GM20431 (cell line): ENCODE data around the gene FAM81A.
"Not testable (repeated sequence)": the region's sequence is repeated elsewhere in the genome, so short reads cannot be mapped to it uniquely, and the experiment has no call there.

ENCODE experiments used
- in situ Hi-C: fragments of 300-500 bp; cut with MseI, MboI; formaldehyde crosslinking; loops from one replicate; pipeline ENCODE4 v1.15.0; 2020; ENCODE audit warnings: low sequenced_read_pairs; ENCODE audit not compliant: unreplicated experiment

Gene FAM81A

GRCh38 chr15:59437817-59438624 is at the start of gene FAM81A:
FAM81A (plus strand) TSS chr15:59438186; CDS start chr15:59458627, 20,441 bp downstream.
- in situ Hi-C loops = no loop called here

- in situ Hi-C loops = no loop called here
These were observed 49.3 kb upstream of the FAM81A start for GRCh38 chr15:59388670-59389069.

- in situ Hi-C loops = no loop called here
These were observed 45.7 kb upstream of the FAM81A start for GRCh38 chr15:59392299-59392698.

- in situ Hi-C loops = no loop called here
These were observed 43.8 kb upstream of the FAM81A start for GRCh38 chr15:59394166-59394661.

- in situ Hi-C loops = no loop called here
These were observed 41.8 kb upstream of the FAM81A start for GRCh38 chr15:59396211-59396610.

GRCh38 chr15:59396679-59397078 is 41.3 kb upstream of the FAM81A start:
- in situ Hi-C loops = no loop called here

- in situ Hi-C loops = no loop called here
These were observed 39.8 kb upstream of the FAM81A start for GRCh38 chr15:59398220-59398619.

GRCh38 chr15:59399465-59400102 is 38.4 kb upstream of the FAM81A start:
- in situ Hi-C loops = no loop called here

GRCh38 chr15:59400103-59400813 is 37.7 kb upstream of the FAM81A start:
- in situ Hi-C loops = no loop called here

GRCh38 chr15:59401051-59401823 is 36.7 kb upstream of the FAM81A start:
- in situ Hi-C loops = not testable (repeated sequence)

GRCh38 chr15:59401824-59402569 is 36.0 kb upstream of the FAM81A start:
- in situ Hi-C loops = no loop called here

- in situ Hi-C loops = no loop called here
These were observed 32.9 kb upstream of the FAM81A start for GRCh38 chr15:59405079-59405478.

- in situ Hi-C loops = no loop called here
These were observed 31.5 kb upstream of the FAM81A start for GRCh38 chr15:59406446-59406845.

- in situ Hi-C loops = no loop called here
These were observed 30.0 kb upstream of the FAM81A start for GRCh38 chr15:59407946-59408345.

- in situ Hi-C loops = no loop called here
These were observed 27.5 kb upstream of the FAM81A start for GRCh38 chr15:59410391-59410896.

- in situ Hi-C loops = no loop called here
These were observed 24.4 kb upstream of the FAM81A start for GRCh38 chr15:59413577-59413976.

- in situ Hi-C loops = no loop called here
These were observed 21.2 kb upstream of the FAM81A start for GRCh38 chr15:59416816-59417215.

GRCh38 chr15:59419170-59419569 is 18.8 kb upstream of the FAM81A start:
- in situ Hi-C loops = no loop called here

- in situ Hi-C loops = no loop called here
These were observed 17.9 kb upstream of the FAM81A start for GRCh38 chr15:59420108-59420507.
